Stimulated activated naive CD8-positive, alpha-beta T cell treated with anti-CD3 and anti-CD28 coated beads, Interleukin-15, Interleukin-2, amounts not matched to agents 100 ng/mL and 50 ng/mL, for 24 hours (primary cell): ENCODE measurements around the gene LRATD1.

Source experiments
- H3K27ac Mint-ChIP-seq: one replicate; pipeline ENCODE4 v1.8.0; 2021; ENCODE audit warnings: mild to moderate bottlenecking, mixed read lengths
- H3K27me3 Mint-ChIP-seq: one replicate; pipeline ENCODE4 v1.8.0; 2021; ENCODE audit warnings: mixed read lengths
- H3K36me3 Mint-ChIP-seq: one replicate; pipeline ENCODE4 v1.8.0; 2021; ENCODE audit warnings: low read depth, mixed read lengths
- H3K4me1 Mint-ChIP-seq: one replicate; pipeline ENCODE4 v1.8.0; 2021; ENCODE audit warnings: low read depth, mixed read lengths
- H3K4me3 Mint-ChIP-seq: one replicate; pipeline ENCODE4 v1.8.0; 2021; ENCODE audit warnings: mild to moderate bottlenecking, mixed read lengths
- H3K9me3 Mint-ChIP-seq: one replicate; pipeline ENCODE4 v1.8.0; 2021; ENCODE audit warnings: mixed read lengths

LRATD1 gene

GRCh38 chr2:14632133-14632936 lies at the start of gene LRATD1:
LRATD1 (plus strand) TSS chr2:14632717; CDS start chr2:14633980, 1,263 bp downstream.
- Mint-ChIP-seq H3K27me3 (peaks cover 60% of the 10 kb centered on the region), H3K27ac (no peak within 1 kb of the TSS), H3K4me3 (no peak within 1 kb of the TSS), H3K9me3 (no peaks in the 10 kb centered on the region), H3K36me3 (no peaks in the 10 kb centered on the region), H3K4me1 (no peaks in the 10 kb centered on the region)

- Mint-ChIP-seq H3K4me3 (no peak overlapping the region), H3K36me3 (no peaks in the 10 kb centered on the region), H3K27ac (no peak overlapping the region), H3K27me3 (no peaks in the 10 kb centered on the region), H3K4me1 (no peaks in the 10 kb centered on the region), H3K9me3 (no peaks in the 10 kb centered on the region)
Observed at GRCh38 chr2:14583059-14583458, 49.5 kb upstream of the LRATD1 start.

- Mint-ChIP-seq H3K9me3 (no peaks in the 10 kb centered on the region), H3K36me3 (no peaks in the 10 kb centered on the region)
Observed at GRCh38 chr2:14583802-14584201, 48.7 kb upstream of the LRATD1 start.

GRCh38 chr2:14587119-14587518 lies 45.4 kb upstream of the LRATD1 start:
- H3K4me1 Mint-ChIP-seq = no peaks in the 10 kb centered on the region
- H3K4me3 Mint-ChIP-seq = no peak overlapping the region
- no peaks in the 10 kb centered on the region for H3K9me3 Mint-ChIP-seq
- H3K27me3 Mint-ChIP-seq = no peaks in the 10 kb centered on the region
- H3K27ac Mint-ChIP-seq = no peak overlapping the region
- no peaks in the 10 kb centered on the region for H3K36me3 Mint-ChIP-seq

More at GRCh38 chr2:14583802-14584201, 48.7 kb upstream of the LRATD1 start:
- H3K4me1 Mint-ChIP-seq = no peaks in the 10 kb centered on the region
- no peak overlapping the region for H3K27ac Mint-ChIP-seq
- no peak overlapping the region for H3K4me3 Mint-ChIP-seq
- H3K27me3 Mint-ChIP-seq = no peaks in the 10 kb centered on the region

GRCh38 chr2:14601156-14601770 lies 31.3 kb upstream of the LRATD1 start:
- no peak overlapping the region for H3K4me3 Mint-ChIP-seq
- H3K27ac Mint-ChIP-seq = no peak overlapping the region
- no peaks in the 10 kb centered on the region for H3K4me1 Mint-ChIP-seq
- no peaks in the 10 kb centered on the region for H3K36me3 Mint-ChIP-seq
- no peaks in the 10 kb centered on the region for H3K9me3 Mint-ChIP-seq
- H3K27me3 Mint-ChIP-seq = no peaks in the 10 kb centered on the region

GRCh38 chr2:14602309-14602708 lies 30.2 kb upstream of the LRATD1 start:
- Mint-ChIP-seq H3K36me3 (no peaks in the 10 kb centered on the region), H3K27ac (no peak overlapping the region), H3K4me1 (no peaks in the 10 kb centered on the region), H3K4me3 (no peak overlapping the region), H3K9me3 (no peaks in the 10 kb centered on the region), H3K27me3 (no peaks in the 10 kb centered on the region)

GRCh38 chr2:14603676-14604075 lies 28.8 kb upstream of the LRATD1 start:
- no peaks in the 10 kb centered on the region for H3K9me3 Mint-ChIP-seq
- H3K4me3 Mint-ChIP-seq = no peak overlapping the region
- no peak overlapping the region for H3K27ac Mint-ChIP-seq
- no peaks in the 10 kb centered on the region for H3K27me3 Mint-ChIP-seq
- H3K4me1 Mint-ChIP-seq = no peaks in the 10 kb centered on the region
- no peaks in the 10 kb centered on the region for H3K36me3 Mint-ChIP-seq

GRCh38 chr2:14608245-14608644 lies 24.3 kb upstream of the LRATD1 start:
- no peaks in the 10 kb centered on the region for H3K27me3 Mint-ChIP-seq
- no peaks in the 10 kb centered on the region for H3K4me1 Mint-ChIP-seq
- no peak overlapping the region for H3K4me3 Mint-ChIP-seq
- no peaks in the 10 kb centered on the region for H3K36me3 Mint-ChIP-seq
- no peak overlapping the region for H3K27ac Mint-ChIP-seq
- no peaks in the 10 kb centered on the region for H3K9me3 Mint-ChIP-seq

- no peak overlapping the region for H3K4me3 Mint-ChIP-seq
- H3K27me3 Mint-ChIP-seq = no peaks in the 10 kb centered on the region
- H3K27ac Mint-ChIP-seq = no peak overlapping the region
- H3K9me3 Mint-ChIP-seq = no peaks in the 10 kb centered on the region
- H3K36me3 Mint-ChIP-seq = no peaks in the 10 kb centered on the region
- no peaks in the 10 kb centered on the region for H3K4me1 Mint-ChIP-seq
Observed at GRCh38 chr2:14614017-14614416, 18.5 kb upstream of the LRATD1 start.

GRCh38 chr2:14615121-14615520 lies 17.4 kb upstream of the LRATD1 start:
- no peaks in the 10 kb centered on the region for H3K9me3 Mint-ChIP-seq
- no peaks in the 10 kb centered on the region for H3K27me3 Mint-ChIP-seq
- no peaks in the 10 kb centered on the region for H3K36me3 Mint-ChIP-seq
- H3K4me1 Mint-ChIP-seq = no peaks in the 10 kb centered on the region
- H3K27ac Mint-ChIP-seq = no peak overlapping the region
- H3K4me3 Mint-ChIP-seq = no peak overlapping the region

- Mint-ChIP-seq H3K36me3 (no peaks in the 10 kb centered on the region), H3K4me1 (no peaks in the 10 kb centered on the region), H3K9me3 (no peaks in the 10 kb centered on the region), H3K27ac (no peak overlapping the region), H3K27me3 (no peaks in the 10 kb centered on the region), H3K4me3 (no peak overlapping the region)
Observed at GRCh38 chr2:14615760-14616159, 16.8 kb upstream of the LRATD1 start.

GRCh38 chr2:14616342-14616741 lies 16.2 kb upstream of the LRATD1 start:
- Mint-ChIP-seq H3K4me1 (no peaks in the 10 kb centered on the region), H3K4me3 (no peak overlapping the region), H3K36me3 (no peaks in the 10 kb centered on the region), H3K27me3 (no peaks in the 10 kb centered on the region), H3K27ac (no peak overlapping the region), H3K9me3 (peaks cover 3% of the 10 kb centered on the region)

- Mint-ChIP-seq H3K9me3 (peaks cover 6% of the 10 kb centered on the region), H3K4me3 (no peak overlapping the region), H3K27ac (no peak overlapping the region)
Observed at GRCh38 chr2:14616950-14617349, 15.6 kb upstream of the LRATD1 start.

GRCh38 chr2:14619441-14619840 lies 13.1 kb upstream of the LRATD1 start:
- Mint-ChIP-seq H3K27ac (no peak overlapping the region), H3K4me3 (no peak overlapping the region), H3K36me3 (no peaks in the 10 kb centered on the region), H3K9me3 (peaks cover 10% of the 10 kb centered on the region), H3K27me3 (no peaks in the 10 kb centered on the region), H3K4me1 (no peaks in the 10 kb centered on the region)

More at GRCh38 chr2:14616950-14617349, 15.6 kb upstream of the LRATD1 start:
- Mint-ChIP-seq H3K27me3 (no peaks in the 10 kb centered on the region), H3K36me3 (no peaks in the 10 kb centered on the region), H3K4me1 (no peaks in the 10 kb centered on the region)

- no peak overlapping the region for H3K4me3 Mint-ChIP-seq
- peaks cover 10% of the 10 kb centered on the region for H3K9me3 Mint-ChIP-seq
- no peaks in the 10 kb centered on the region for H3K27me3 Mint-ChIP-seq
- H3K36me3 Mint-ChIP-seq = no peaks in the 10 kb centered on the region
- no peak overlapping the region for H3K27ac Mint-ChIP-seq
- no peaks in the 10 kb centered on the region for H3K4me1 Mint-ChIP-seq
Observed at GRCh38 chr2:14621114-14621513, 11.4 kb upstream of the LRATD1 start.
